WERI-Rb-1 (cell line): ENCODE results near the gene SLC2A9.

Experiments used
- DNase-seq: peaks from one replicate; pipeline ENCODE4 v3.0.0-alpha.2; 2020
- H3K27ac ChIP-seq: fragments of 250-450 bp; sonication (Bioruptor Pico); 2 replicates; pipeline ENCODE4 v1.5.1; 2020; ENCODE audit warnings: mild to moderate bottlenecking, moderate library complexity
- H3K27me3 ChIP-seq: fragments of 250-450 bp; sonication (Bioruptor Pico); 2 replicates; pipeline ENCODE4 v1.5.1; 2021; ENCODE audit warnings: mild to moderate bottlenecking, low read depth, moderate library complexity; ENCODE audit not compliant: insufficient read depth, severe bottlenecking
- H3K36me3 ChIP-seq: fragments of 250-450 bp; sonication (Bioruptor Pico); 2 replicates; pipeline ENCODE4 v1.5.1; 2020; ENCODE audit warnings: mild to moderate bottlenecking, moderate library complexity
- H3K4me3 ChIP-seq: 2 replicates; pipeline ENCODE4 v1.5.1; 2011; ENCODE audit warnings: low read depth, mild to moderate bottlenecking, control low read depth, low read length
- H3K9me3 ChIP-seq: fragments of 250-450 bp; sonication (Bioruptor Pico); 2 replicates; pipeline ENCODE4 v1.5.1; 2021; ENCODE audit warnings: mild to moderate bottlenecking, moderate library complexity; ENCODE audit not compliant: severe bottlenecking
- TF ChIP-seq, protein P1 (sequence below): IDR thresholded peaks from 2 replicates; pipeline ENCODE4 v1.5.1; 2011; ENCODE audit warnings: low read depth, mild to moderate bottlenecking, control low read depth, inconsistent platforms, low read length

The SLC2A9 gene

DNA sequence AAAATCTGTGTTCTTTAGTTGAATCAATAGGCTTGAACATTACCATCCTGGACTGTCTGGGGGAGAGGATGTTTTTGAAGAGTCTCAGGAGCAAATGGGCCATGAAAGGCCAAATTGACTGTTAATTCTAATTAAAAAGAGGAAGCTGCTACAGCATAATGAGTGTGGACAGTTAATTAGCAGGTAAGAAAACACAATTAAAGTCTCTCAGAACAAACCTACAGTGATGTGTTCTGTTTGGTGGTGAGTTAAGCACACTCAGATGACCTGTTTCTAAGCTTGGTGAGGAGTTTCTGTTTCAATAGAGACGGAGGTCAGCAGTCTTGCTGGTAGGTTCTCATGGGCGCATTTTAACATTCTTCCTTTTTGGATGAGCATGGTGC lies 171.8 kb downstream of the SLC2A9 start:
- Histone ChIP-seq H3K4me3 (no peak overlapping the region), H3K27ac (no peak overlapping the region), H3K36me3 (no peaks in the 10 kb centered on the region), H3K9me3 (no peaks in the 10 kb centered on the region), H3K27me3 (no peaks in the 10 kb centered on the region)
- TF ChIP-seq, protein P1, sequence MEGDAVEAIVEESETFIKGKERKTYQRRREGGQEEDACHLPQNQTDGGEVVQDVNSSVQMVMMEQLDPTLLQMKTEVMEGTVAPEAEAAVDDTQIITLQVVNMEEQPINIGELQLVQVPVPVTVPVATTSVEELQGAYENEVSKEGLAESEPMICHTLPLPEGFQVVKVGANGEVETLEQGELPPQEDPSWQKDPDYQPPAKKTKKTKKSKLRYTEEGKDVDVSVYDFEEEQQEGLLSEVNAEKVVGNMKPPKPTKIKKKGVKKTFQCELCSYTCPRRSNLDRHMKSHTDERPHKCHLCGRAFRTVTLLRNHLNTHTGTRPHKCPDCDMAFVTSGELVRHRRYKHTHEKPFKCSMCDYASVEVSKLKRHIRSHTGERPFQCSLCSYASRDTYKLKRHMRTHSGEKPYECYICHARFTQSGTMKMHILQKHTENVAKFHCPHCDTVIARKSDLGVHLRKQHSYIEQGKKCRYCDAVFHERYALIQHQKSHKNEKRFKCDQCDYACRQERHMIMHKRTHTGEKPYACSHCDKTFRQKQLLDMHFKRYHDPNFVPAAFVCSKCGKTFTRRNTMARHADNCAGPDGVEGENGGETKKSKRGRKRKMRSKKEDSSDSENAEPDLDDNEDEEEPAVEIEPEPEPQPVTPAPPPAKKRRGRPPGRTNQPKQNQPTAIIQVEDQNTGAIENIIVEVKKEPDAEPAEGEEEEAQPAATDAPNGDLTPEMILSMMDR, result no peak
- no peak for DNase-seq

DNA sequence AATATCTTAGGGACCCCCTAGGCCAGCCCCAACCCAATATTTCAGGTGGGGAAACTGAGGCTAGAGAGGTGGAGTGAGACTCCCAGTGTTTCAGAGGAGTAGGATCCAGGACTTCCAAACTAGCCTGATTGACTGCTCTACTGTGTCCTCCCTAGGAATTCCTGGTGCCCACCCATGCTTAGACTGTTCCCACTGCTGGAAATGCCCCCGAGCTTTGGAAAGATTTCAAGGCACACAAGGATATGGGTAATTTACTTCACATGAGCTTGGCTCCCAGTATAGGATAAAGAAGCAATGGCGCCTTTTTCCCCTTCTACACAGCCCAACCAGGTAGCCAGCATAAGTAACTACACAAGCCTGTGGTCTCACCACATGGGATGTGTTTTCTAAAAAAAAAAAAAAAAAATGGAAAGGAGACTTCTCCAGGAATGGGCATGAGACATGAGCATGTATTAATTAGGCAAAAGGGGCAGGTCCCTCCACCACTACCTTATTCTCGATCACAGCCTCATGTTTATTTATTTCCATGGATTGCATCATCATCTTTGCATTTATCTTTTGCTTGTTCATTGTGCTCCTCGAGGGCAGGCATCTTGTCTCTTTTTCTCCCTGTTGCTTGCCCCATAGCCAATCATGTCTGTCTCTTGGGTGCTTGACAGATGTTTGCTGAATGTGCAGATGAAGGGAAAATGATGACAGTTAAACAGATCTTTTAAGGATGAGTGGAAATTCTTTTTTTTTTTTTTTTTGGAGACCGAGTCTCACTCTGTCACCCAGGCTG lies 173.1 kb downstream of the SLC2A9 start:
- no peaks in the 10 kb centered on the region for H3K27me3 ChIP-seq
- no peak overlapping the region for H3K4me3 ChIP-seq
- DNase-seq, result no peak
- TF ChIP-seq, protein P1, result no peak
- no peak overlapping the region for H3K27ac ChIP-seq
- no peaks in the 10 kb centered on the region for H3K36me3 ChIP-seq
- H3K9me3 ChIP-seq, result no peaks in the 10 kb centered on the region

DNA sequence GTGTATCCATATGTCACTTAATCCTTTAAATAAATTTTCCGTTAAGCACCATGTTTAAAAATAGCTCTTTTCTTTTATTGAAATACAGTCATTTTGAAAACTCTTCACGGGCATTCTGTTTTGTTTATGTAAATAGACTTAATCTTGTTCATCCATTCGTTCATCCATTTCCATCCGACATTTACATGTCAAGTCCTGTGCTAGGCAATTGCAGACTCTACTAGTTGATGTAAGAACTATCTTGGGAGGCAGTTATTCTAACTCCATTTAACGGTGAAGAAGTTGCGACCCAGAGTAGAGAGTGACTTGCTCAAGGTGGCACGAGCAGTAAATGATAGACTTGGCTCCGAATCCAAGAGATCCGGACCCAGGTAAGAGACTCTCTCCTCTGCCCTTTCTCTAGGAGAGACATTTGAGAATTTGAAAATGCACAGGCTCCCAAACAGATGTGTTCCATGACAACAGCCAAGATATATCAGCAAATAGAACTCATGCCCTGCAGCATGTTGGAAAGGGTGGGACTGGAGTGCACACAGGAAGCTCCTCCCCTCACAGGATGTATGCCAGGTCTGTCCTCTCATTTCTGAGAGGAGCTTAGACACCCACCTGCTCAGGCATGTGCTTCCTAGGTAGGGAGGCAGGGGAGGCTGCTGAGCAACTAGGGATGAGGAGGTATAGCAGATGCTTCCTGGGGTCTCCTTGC lies 175.4 kb downstream of the SLC2A9 start:
- peak; percentile 29 for DNase-seq
- Histone ChIP-seq H3K9me3 (no peaks in the 10 kb centered on the region), H3K4me3 (no peak overlapping the region), H3K27me3 (no peaks in the 10 kb centered on the region), H3K27ac (no peak overlapping the region), H3K36me3 (no peaks in the 10 kb centered on the region)
- TF ChIP-seq, protein P1, result peak; percentile 36; the same call in 1 of the 2 replicates

DNA sequence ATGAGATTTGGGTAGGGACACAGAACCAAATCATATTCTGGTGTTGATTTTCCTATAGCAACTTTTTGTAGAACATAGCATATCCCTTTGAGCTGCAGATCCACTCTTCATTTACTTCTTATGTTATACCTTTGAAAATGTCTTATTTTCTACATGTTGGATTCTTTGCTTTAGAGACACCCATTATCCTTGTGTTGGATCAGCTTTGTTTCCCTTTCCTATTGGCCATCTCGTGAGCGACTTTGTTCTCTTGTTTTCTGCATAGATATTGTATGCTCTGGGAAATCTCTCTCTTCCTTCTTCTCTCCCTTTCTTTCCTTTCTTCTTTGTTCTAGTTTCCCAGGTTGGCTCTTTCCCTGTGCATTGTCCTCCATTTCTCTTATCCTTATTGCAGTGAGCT lies 180.2 kb downstream of the SLC2A9 start:
- H3K27me3 ChIP-seq, result no peaks in the 10 kb centered on the region
- no peak overlapping the region for H3K27ac ChIP-seq
- no peak for DNase-seq
- TF ChIP-seq, protein P1, result no peak
- no peak overlapping the region for H3K4me3 ChIP-seq
- H3K9me3 ChIP-seq, result no peaks in the 10 kb centered on the region
- no peaks in the 10 kb centered on the region for H3K36me3 ChIP-seq

DNA sequence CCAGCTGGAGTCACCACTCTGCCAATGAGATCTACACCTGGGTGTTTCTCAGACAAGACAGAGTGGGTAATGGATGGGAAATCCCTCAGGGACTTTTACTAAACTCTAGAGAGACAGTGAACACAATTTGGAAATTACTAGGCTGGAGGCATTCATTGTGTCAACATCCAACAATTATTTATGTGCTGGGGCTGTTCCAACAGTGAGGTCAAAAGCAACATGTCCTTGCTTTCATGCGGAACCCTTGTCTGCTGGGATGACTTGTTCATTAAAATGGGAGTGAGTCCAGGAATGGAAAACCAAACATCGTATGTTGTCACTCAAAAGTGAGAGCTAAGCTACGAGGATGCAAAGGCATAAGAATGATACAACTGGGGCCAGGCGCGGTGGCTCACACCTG lies 185.9 kb downstream of the SLC2A9 start:
- no peaks in the 10 kb centered on the region for H3K36me3 ChIP-seq
- TF ChIP-seq, protein P1, result no peak
- no peak for DNase-seq
- no peak overlapping the region for H3K4me3 ChIP-seq
- H3K27ac ChIP-seq, result no peak overlapping the region
- no peaks in the 10 kb centered on the region for H3K9me3 ChIP-seq
- no peaks in the 10 kb centered on the region for H3K27me3 ChIP-seq

DNA sequence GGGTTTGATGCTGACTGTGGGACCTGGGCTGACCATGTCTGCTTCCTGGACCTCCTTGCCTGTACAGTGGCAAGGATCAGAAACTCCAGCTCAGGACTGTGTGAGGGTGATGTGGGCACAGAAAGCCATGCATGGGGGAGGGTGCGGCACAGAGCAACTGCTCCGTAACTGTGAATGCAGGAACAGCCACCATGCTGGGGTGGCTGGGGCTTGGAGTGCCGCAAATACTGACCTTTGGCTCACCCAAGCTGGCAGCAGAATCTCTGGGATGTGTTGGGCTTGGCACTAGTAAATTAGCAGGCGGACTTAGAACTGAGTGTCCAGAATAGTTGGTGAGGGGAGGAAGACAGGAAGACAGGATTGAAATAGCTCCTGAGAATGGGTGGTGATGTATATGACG lies 187.9 kb downstream of the SLC2A9 start:
- no peak for DNase-seq
- no peak overlapping the region for H3K27ac ChIP-seq
- no peaks in the 10 kb centered on the region for H3K27me3 ChIP-seq
- no peak overlapping the region for H3K4me3 ChIP-seq
- no peaks in the 10 kb centered on the region for H3K9me3 ChIP-seq
- TF ChIP-seq, protein P1, result no peak
- H3K36me3 ChIP-seq, result no peaks in the 10 kb centered on the region
